Measurements from ENCODE around the gene SLC2A5.

GRCh38 chr1:9078015-9078751, 8.7 kb upstream of the SLC2A5 start:
- TF ChIP-seq YBX1 (IDR thresholded peaks at IDR 0.05) (no peak), ZNF263 (CRISPR knock-in tag; IDR thresholded peaks at IDR 0.05; ENCODE audit: borderline replicate concordance) (no peak), NFE2 (IDR thresholded peaks at IDR 0.05; ENCODE audit: low read depth) (no peak), SOX6 (IDR thresholded peaks at IDR 0.05) (no peak), BRF2 (IDR thresholded peaks at IDR 0.05; ENCODE audit: borderline replicate concordance, insufficient read depth, insufficient read length) (no peak), ZNF121 (CRISPR knock-in tag; conservative IDR thresholded peaks at IDR 0.05) (no peak), CREM (IDR thresholded peaks at IDR 0.05; ENCODE audit: low read depth) (no peak), POLR2AphosphoS2 (IDR thresholded peaks at IDR 0.05; ENCODE audit: low read length) (no peak), E2F6 (IDR thresholded peaks at IDR 0.05; ENCODE audit: borderline replicate concordance in 1 of 2, extremely low read depth in 1 of 2, insufficient read depth in 1 of 2, insufficient read length in 1 of 2, low read depth in 1 of 2, low read length in 1 of 2, poor library complexity in 1 of 2, severe bottlenecking in 1 of 2) (no peak), YY1 (IDR thresholded peaks at IDR 0.05; ENCODE audit: borderline replicate concordance in 1 of 3, control insufficient read depth in 1 of 3, extremely low read depth in 1 of 3, insufficient read depth in 3 of 3, insufficient read length in 1 of 3, insufficient replicate concordance in 2 of 3, low read depth in 1 of 3, low read length in 2 of 3) (peak in 1 of 3 experiments; percentile 12), ADNP (tag; IDR thresholded peaks at IDR 0.05) (no peak)
